ENCODE results near the gene EGR2.

The EGR2 gene

GRCh38 chr10:62816331-62817120, at the start of gene EGR2:
Gene EGR2, minus strand, starts transcription at chr10:62816366. Its CDS starts 337 bp downstream, at chr10:62816029.
- in situ Hi-C loops (cut with MboI; ENCODE audit: low sequenced_read_pairs) = loop anchor here (10.0 kb wide), 1 partner anchor 202 kb away; no protein-coding TSS in a partner anchor

GRCh38 chr10:62862447-62862846, 46.3 kb upstream of the EGR2 start:
- in situ Hi-C loops (cut with MboI; ENCODE audit: low sequenced_read_pairs) = no loop called here

- in situ Hi-C loops (cut with MboI; ENCODE audit: low sequenced_read_pairs) = no loop called here
These were observed 45.3 kb upstream of the EGR2 start for GRCh38 chr10:62861507-62861906.

GRCh38 chr10:62860946-62861345, 44.8 kb upstream of the EGR2 start:
- in situ Hi-C loops (cut with MboI; ENCODE audit: low sequenced_read_pairs) = no loop called here

GRCh38 chr10:62858364-62858763, 42.2 kb upstream of the EGR2 start:
- in situ Hi-C loops (cut with MboI; ENCODE audit: low sequenced_read_pairs) = no loop called here

GRCh38 chr10:62856021-62856420, 39.9 kb upstream of the EGR2 start:
- in situ Hi-C loops (cut with MboI; ENCODE audit: low sequenced_read_pairs) = no loop called here

GRCh38 chr10:62853710-62854109, 37.5 kb upstream of the EGR2 start:
- in situ Hi-C loops (cut with MboI; ENCODE audit: low sequenced_read_pairs) = no loop called here

- in situ Hi-C loops (cut with MboI; ENCODE audit: low sequenced_read_pairs) = no loop called here
These were observed 37.0 kb upstream of the EGR2 start for GRCh38 chr10:62852961-62853702.

GRCh38 chr10:62851442-62851841, 35.3 kb upstream of the EGR2 start:
- in situ Hi-C loops (cut with MboI; ENCODE audit: low sequenced_read_pairs) = no loop called here

GRCh38 chr10:62850646-62851045, 34.5 kb upstream of the EGR2 start:
- in situ Hi-C loops (cut with MboI; ENCODE audit: low sequenced_read_pairs) = no loop called here

GRCh38 chr10:62847433-62847832, 31.3 kb upstream of the EGR2 start:
- in situ Hi-C loops (cut with MboI; ENCODE audit: low sequenced_read_pairs) = no loop called here

GRCh38 chr10:62844280-62845011, 28.3 kb upstream of the EGR2 start:
- in situ Hi-C loops (cut with MboI; ENCODE audit: low sequenced_read_pairs) = no loop called here

GRCh38 chr10:62843600-62843999, 27.4 kb upstream of the EGR2 start:
- in situ Hi-C loops (cut with MboI; ENCODE audit: low sequenced_read_pairs) = no loop called here

GRCh38 chr10:62842983-62843382, 26.8 kb upstream of the EGR2 start:
- in situ Hi-C loops (cut with MboI; ENCODE audit: low sequenced_read_pairs) = no loop called here

GRCh38 chr10:62839590-62839989, 23.4 kb upstream of the EGR2 start:
- in situ Hi-C loops (cut with MboI; ENCODE audit: low sequenced_read_pairs) = no loop called here

- in situ Hi-C loops (cut with MboI; ENCODE audit: low sequenced_read_pairs) = no loop called here
These were observed 15.2 kb upstream of the EGR2 start for GRCh38 chr10:62831346-62831745.

- in situ Hi-C loops (cut with MboI; ENCODE audit: low sequenced_read_pairs) = no loop called here
These were observed 14.5 kb upstream of the EGR2 start for GRCh38 chr10:62830679-62831078.

GRCh38 chr10:62829622-62830021, 13.5 kb upstream of the EGR2 start:
- in situ Hi-C loops (cut with MboI; ENCODE audit: low sequenced_read_pairs) = no loop called here

- in situ Hi-C loops (cut with MboI; ENCODE audit: low sequenced_read_pairs) = no loop called here
These were observed 10.1 kb upstream of the EGR2 start for GRCh38 chr10:62826273-62826672.

- in situ Hi-C loops (cut with MboI; ENCODE audit: low sequenced_read_pairs) = no loop called here
These were observed 4.4 kb upstream of the EGR2 start for GRCh38 chr10:62820586-62820985.

GRCh38 chr10:62819141-62819920, 3.2 kb upstream of the EGR2 start:
- in situ Hi-C loops (cut with MboI; ENCODE audit: low sequenced_read_pairs) = loop anchor here (10.0 kb wide), 1 partner anchor 205 kb away; no protein-coding TSS in a partner anchor

All from HL-60/S4 (cell line).